WTC11 (cell line): ENCODE measurements around the gene GTF2I. TPM values are rescaled to one million over a fixed set of nuclear protein-coding genes. Genes with fewer than 3 reads are reported as not detected.

Source experiments
- ATAC-seq: fragments of 200-7000 bp; cut with Tn5 transposase; 2 replicates; pipeline ENCODE4 v1.10.0; 2021; ENCODE audit warnings: mild to moderate bottlenecking, moderate library complexity
- CTCF ChIA-PET: fragments of 300-600 bp; sonication (Branson Sonifier 250); formaldehyde crosslinking; loops from one replicate; lab custom pipeline; 2021; ENCODE audit warnings: antibody characterized with exemption; lab: Charles Lee
- POLR2A ChIA-PET: fragments of 350-600 bp; sonication (Branson Sonifier 250); formaldehyde crosslinking; loops from one replicate; lab custom pipeline; 2021; ENCODE audit warnings: antibody characterized with exemption; lab: Charles Lee
- DNase-seq: peaks from one replicate; pipeline ENCODE4 v3.0.0; 2021; ENCODE audit warnings: low spot score
- H3K27ac Mint-ChIP-seq: 2 replicates; pipeline ENCODE4 v1.8.0; 2021; ENCODE audit warnings: mixed read lengths
- H3K27me3 Mint-ChIP-seq: 2 replicates; pipeline ENCODE4 v1.8.0; 2021; ENCODE audit warnings: low read depth, mild to moderate bottlenecking, moderate library complexity, mixed read lengths
- H3K36me3 Mint-ChIP-seq: 2 replicates; pipeline ENCODE4 v1.8.0; 2021; ENCODE audit warnings: mixed read lengths
- H3K4me1 Mint-ChIP-seq: 2 replicates; pipeline ENCODE4 v1.8.0; 2022; ENCODE audit warnings: mixed read lengths
- H3K4me3 Mint-ChIP-seq: 2 replicates; pipeline ENCODE4 v1.8.0; 2021; ENCODE audit warnings: mild to moderate bottlenecking, moderate library complexity, mixed read lengths
- H3K9me3 Mint-ChIP-seq: 2 replicates; pipeline ENCODE4 v1.8.0; 2021; ENCODE audit warnings: mixed read lengths
- JUN ChIP-seq: sonication (generic); formaldehyde crosslinking; IDR thresholded peaks from 2 replicates; pipeline ENCODE4 v1.8.0; 2023; ENCODE audit warnings: mild to moderate bottlenecking, missing genetic modification reagents
- NR2C2 ChIP-seq: sonication (generic); formaldehyde crosslinking; IDR thresholded peaks from 2 replicates; pipeline ENCODE4 v1.8.0; 2022; ENCODE audit warnings: mild to moderate bottlenecking, missing genetic modification reagents
- RELA ChIP-seq: sonication (generic); formaldehyde crosslinking; IDR thresholded peaks from 2 replicates; pipeline ENCODE4 v1.8.1; 2022; ENCODE audit warnings: missing genetic modification reagents, mild to moderate bottlenecking, borderline replicate concordance
- ZNF138 ChIP-seq: sonication (generic); formaldehyde crosslinking; conservative IDR thresholded peaks from 2 replicates; pipeline ENCODE4 v1.8.1; 2022; ENCODE audit warnings: mild to moderate bottlenecking, moderate library complexity, missing genetic modification reagents
- total RNA-seq: library from RNA; stranded (reverse); gene quantifications from 3 replicates; pipeline ENCODE4 v1.2.3, GENCODE V29; 2021
- TF ChIP-seq, protein P1 (sequence below): fragments of 250-450 bp; sonication (Bioruptor Pico); IDR thresholded peaks from 2 replicates; pipeline ENCODE4 v1.9.0; 2021; ENCODE audit warnings: mild to moderate bottlenecking
- TF ChIP-seq, protein P2 (sequence below): fragments of 250-450 bp; sonication (Bioruptor Pico); IDR thresholded peaks from 2 replicates; pipeline ENCODE4 v1.9.0; 2021; ENCODE audit warnings: mild to moderate bottlenecking, borderline replicate concordance
- TF ChIP-seq, protein P3 (sequence below): sonication (generic); formaldehyde crosslinking; IDR thresholded peaks from 2 replicates; pipeline ENCODE4 v1.8.1; 2023; ENCODE audit warnings: mild to moderate bottlenecking, moderate library complexity, missing genetic modification reagents
- TF ChIP-seq, protein P4 (sequence below): sonication (generic); formaldehyde crosslinking; IDR thresholded peaks from 2 replicates; pipeline ENCODE4 v1.8.0; 2022; ENCODE audit warnings: missing genetic modification reagents
- TF ChIP-seq, protein P5 (sequence below): fragments of 250-450 bp; sonication (Bioruptor Pico); conservative IDR thresholded peaks from 2 replicates; pipeline ENCODE4 v1.9.0; 2021; ENCODE audit warnings: mild to moderate bottlenecking
- TF ChIP-seq, protein P6 (sequence below): sonication (generic); formaldehyde crosslinking; IDR thresholded peaks from 2 replicates; pipeline ENCODE4 v1.8.1; 2023; ENCODE audit warnings: mild to moderate bottlenecking, missing genetic modification reagents, moderate library complexity

Gene GTF2I
- total RNA-seq, 1 experiment from 2014 or later: 308 TPM

DNA sequence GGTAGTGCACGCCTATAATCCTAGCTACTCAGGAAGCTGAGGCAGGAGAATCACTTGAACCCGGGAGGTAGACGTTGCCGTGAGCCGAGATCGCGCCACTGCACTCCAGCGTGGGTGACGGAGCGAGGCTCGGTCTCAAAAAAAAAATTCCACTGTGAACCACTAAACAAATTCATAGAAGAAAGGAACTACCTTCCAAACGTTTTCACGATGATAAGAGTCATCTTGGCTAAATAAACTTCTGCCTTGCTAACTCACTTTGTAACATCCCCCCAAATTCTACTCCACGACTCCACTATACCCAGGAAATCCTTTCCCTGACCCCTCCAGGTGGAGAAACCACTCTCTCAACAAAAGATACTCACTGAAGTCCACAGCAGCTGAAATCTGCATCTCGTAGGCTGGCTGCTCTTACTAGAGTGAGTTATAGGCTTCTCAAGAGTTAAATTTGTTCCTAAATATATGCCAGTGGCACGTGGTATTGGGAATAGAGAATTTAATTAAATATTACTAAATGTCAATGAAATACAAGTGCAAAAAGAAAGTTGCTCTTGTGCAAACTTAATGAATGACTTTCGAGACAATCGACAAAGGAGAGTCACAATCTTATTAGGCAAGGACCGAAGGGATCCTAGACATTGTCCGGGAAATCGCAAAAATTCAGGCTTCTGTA lies 1.6 kb upstream of the GTF2I start:
- Mint-ChIP-seq H3K36me3 (no peaks in the 10 kb centered on the region), H3K27ac (peak overlapping the region; percentile 97), H3K4me3 (peak overlapping the region; percentile 76), H3K4me1 (peaks cover 42% of the 10 kb centered on the region), H3K27me3 (no peaks in the 10 kb centered on the region; the same call in 1 of the 2 replicates), H3K9me3 (no peaks in the 10 kb centered on the region)
- ATAC-seq: no peak
- no peak for DNase-seq
- TF ChIP-seq, protein P1, sequence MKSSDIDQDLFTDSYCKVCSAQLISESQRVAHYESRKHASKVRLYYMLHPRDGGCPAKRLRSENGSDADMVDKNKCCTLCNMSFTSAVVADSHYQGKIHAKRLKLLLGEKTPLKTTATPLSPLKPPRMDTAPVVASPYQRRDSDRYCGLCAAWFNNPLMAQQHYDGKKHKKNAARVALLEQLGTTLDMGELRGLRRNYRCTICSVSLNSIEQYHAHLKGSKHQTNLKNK (CRISPR knock-in tag): no peak
- POLR2A ChIA-PET: interaction anchor here (0.7 kb wide), 1 partner anchor 11 kb away, joined by 3 read pairs; no protein-coding TSS in a partner anchor
- CTCF ChIA-PET: interaction anchor here (0.9 kb wide), 1 partner anchor 39 kb away, joined by 4 read pairs; no protein-coding TSS in a partner anchor

DNA sequence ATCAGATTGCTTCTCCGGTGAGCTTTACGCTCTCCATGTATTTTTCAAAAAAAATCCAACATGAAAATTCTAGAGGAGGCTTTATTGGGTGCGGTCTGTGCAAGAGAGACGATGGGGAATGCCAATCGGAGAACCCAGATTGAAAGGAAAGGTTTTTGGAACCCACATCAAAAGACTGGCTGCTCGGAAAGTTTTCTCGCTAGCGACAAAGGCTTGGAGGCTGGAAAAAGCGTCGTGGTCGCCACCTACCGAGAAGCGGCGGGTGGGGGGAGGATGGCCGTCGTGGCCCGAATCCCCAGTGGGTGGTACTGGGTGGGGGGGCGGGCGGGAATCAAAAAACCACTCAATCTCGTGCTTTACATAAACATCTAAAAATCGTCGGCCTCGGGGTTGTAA lies 1.1 kb upstream of the GTF2I start:
- POLR2A ChIA-PET: interaction anchor here (0.5 to 1.5 kb wide), 5 partner anchors 11 to 93 kb away, joined by 3 to 5 read pairs (median 4); no protein-coding TSS in a partner anchor
- Mint-ChIP-seq H3K27me3 (no peaks in the 10 kb centered on the region; the same call in 1 of the 2 replicates), H3K4me3 (peak overlapping the region; percentile 76), H3K27ac (peak overlapping the region; percentile 99), H3K36me3 (no peaks in the 10 kb centered on the region), H3K4me1 (peaks cover 44% of the 10 kb centered on the region), H3K9me3 (no peaks in the 10 kb centered on the region)
- CTCF ChIA-PET: interaction anchor here (0.9 kb wide), 1 partner anchor 39 kb away, joined by 4 read pairs; no protein-coding TSS in a partner anchor
- TF ChIP-seq ZNF138 (CRISPR knock-in tag) (no peak), NR2C2 (CRISPR knock-in tag) (no peak), JUN (no peak), RELA (no peak)
- TF ChIP-seq, protein P2, sequence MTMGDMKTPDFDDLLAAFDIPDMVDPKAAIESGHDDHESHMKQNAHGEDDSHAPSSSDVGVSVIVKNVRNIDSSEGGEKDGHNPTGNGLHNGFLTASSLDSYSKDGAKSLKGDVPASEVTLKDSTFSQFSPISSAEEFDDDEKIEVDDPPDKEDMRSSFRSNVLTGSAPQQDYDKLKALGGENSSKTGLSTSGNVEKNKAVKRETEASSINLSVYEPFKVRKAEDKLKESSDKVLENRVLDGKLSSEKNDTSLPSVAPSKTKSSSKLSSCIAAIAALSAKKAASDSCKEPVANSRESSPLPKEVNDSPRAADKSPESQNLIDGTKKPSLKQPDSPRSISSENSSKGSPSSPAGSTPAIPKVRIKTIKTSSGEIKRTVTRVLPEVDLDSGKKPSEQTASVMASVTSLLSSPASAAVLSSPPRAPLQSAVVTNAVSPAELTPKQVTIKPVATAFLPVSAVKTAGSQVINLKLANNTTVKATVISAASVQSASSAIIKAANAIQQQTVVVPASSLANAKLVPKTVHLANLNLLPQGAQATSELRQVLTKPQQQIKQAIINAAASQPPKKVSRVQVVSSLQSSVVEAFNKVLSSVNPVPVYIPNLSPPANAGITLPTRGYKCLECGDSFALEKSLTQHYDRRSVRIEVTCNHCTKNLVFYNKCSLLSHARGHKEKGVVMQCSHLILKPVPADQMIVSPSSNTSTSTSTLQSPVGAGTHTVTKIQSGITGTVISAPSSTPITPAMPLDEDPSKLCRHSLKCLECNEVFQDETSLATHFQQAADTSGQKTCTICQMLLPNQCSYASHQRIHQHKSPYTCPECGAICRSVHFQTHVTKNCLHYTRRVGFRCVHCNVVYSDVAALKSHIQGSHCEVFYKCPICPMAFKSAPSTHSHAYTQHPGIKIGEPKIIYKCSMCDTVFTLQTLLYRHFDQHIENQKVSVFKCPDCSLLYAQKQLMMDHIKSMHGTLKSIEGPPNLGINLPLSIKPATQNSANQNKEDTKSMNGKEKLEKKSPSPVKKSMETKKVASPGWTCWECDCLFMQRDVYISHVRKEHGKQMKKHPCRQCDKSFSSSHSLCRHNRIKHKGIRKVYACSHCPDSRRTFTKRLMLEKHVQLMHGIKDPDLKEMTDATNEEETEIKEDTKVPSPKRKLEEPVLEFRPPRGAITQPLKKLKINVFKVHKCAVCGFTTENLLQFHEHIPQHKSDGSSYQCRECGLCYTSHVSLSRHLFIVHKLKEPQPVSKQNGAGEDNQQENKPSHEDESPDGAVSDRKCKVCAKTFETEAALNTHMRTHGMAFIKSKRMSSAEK (CRISPR knock-in tag): no peak
- TF ChIP-seq, protein P3, sequence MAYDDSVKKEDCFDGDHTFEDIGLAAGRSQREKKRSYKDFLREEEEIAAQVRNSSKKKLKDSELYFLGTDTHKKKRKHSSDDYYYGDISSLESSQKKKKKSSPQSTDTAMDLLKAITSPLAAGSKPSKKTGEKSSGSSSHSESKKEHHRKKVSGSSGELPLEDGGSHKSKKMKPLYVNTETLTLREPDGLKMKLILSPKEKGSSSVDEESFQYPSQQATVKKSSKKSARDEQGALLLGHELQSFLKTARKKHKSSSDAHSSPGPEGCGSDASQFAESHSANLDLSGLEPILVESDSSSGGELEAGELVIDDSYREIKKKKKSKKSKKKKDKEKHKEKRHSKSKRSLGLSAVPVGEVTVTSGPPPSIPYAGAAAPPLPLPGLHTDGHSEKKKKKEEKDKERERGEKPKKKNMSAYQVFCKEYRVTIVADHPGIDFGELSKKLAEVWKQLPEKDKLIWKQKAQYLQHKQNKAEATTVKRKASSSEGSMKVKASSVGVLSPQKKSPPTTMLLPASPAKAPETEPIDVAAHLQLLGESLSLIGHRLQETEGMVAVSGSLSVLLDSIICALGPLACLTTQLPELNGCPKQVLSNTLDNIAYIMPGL: no peak
- TF ChIP-seq, protein P4, sequence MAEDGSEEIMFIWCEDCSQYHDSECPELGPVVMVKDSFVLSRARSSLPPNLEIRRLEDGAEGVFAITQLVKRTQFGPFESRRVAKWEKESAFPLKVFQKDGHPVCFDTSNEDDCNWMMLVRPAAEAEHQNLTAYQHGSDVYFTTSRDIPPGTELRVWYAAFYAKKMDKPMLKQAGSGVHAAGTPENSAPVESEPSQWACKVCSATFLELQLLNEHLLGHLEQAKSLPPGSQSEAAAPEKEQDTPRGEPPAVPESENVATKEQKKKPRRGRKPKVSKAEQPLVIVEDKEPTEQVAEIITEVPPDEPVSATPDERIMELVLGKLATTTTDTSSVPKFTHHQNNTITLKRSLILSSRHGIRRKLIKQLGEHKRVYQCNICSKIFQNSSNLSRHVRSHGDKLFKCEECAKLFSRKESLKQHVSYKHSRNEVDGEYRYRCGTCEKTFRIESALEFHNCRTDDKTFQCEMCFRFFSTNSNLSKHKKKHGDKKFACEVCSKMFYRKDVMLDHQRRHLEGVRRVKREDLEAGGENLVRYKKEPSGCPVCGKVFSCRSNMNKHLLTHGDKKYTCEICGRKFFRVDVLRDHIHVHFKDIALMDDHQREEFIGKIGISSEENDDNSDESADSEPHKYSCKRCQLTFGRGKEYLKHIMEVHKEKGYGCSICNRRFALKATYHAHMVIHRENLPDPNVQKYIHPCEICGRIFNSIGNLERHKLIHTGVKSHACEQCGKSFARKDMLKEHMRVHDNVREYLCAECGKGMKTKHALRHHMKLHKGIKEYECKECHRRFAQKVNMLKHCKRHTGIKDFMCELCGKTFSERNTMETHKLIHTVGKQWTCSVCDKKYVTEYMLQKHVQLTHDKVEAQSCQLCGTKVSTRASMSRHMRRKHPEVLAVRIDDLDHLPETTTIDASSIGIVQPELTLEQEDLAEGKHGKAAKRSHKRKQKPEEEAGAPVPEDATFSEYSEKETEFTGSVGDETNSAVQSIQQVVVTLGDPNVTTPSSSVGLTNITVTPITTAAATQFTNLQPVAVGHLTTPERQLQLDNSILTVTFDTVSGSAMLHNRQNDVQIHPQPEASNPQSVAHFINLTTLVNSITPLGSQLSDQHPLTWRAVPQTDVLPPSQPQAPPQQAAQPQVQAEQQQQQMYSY (CRISPR knock-in tag): no peak
- TF ChIP-seq, protein P5, sequence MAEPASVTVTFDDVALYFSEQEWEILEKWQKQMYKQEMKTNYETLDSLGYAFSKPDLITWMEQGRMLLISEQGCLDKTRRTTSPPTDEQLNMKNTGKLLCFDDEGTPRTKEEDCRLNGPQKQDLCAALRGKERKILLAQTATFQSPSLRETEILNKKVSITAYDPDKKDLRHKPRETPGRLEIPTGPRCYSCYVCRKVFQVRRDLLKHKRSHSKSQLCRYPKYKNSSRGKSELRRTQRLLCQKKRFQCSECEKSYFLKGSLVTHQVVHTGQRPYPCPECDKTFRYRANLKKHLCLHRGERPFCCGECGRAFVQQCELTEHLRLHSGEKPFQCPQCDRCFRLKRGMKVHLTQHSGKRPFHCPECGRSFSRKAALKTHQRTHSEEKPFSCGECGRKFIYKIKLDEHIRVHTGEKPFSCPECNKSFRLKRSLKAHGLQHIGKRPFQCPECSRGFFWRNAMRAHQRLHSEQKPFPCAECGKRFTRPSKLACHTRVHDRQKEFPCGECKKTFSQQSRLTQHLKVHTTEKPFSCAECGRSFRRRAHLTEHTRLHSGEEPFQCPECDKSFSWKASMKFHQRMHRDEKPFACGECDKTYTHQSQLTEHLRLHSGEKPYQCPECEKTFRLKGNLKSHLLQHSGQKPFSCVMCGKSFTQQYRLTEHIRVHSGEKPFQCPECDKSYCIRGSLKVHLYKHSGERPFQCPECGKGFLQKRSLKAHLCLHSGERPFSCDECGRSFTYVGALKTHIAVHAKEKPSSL (CRISPR knock-in tag): no peak
- TF ChIP-seq, protein P6, sequence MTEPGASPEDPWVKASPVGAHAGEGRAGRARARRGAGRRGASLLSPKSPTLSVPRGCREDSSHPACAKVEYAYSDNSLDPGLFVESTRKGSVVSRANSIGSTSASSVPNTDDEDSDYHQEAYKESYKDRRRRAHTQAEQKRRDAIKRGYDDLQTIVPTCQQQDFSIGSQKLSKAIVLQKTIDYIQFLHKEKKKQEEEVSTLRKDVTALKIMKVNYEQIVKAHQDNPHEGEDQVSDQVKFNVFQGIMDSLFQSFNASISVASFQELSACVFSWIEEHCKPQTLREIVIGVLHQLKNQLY (CRISPR knock-in tag): no peak
- ATAC-seq (no peak), DNase-seq (peak; percentile 32)
